ENCODE results near the gene ERVW-1.
A peak's percentile ranks its signal among the peaks of the same experiment; 100 is the strongest.

Gene ERVW-1

GRCh38 chr7:92425311-92425947, 52.3 kb downstream of the ERVW-1 start:
- DNase-seq, result no peak

GRCh38 chr7:92423710-92424131, 54.0 kb downstream of the ERVW-1 start:
- DNase-seq, result no peak

GRCh38 chr7:92422926-92423325, 54.8 kb downstream of the ERVW-1 start:
- DNase-seq, result no peak

- peak; percentile 58 for DNase-seq
Observed at GRCh38 chr7:92421676-92422435, 55.9 kb downstream of the ERVW-1 start.
